Stimulated activated naive CD4-positive, alpha-beta T cell (primary cell): ENCODE measurements around the gene SND1.
"Not testable (repeated sequence)": the region's sequence is repeated elsewhere in the genome, so short reads cannot be mapped to it uniquely, and the experiment has no call there.

Experiments used
- DNase-seq, 6 experiments: peaks; one replicate each; lab custom pipeline; 2025; lab: John Stamatoyannopoulos, UW

The SND1 gene

GRCh38 chr7:127832592-127832991 lies 180.6 kb downstream of the SND1 start:
- no peak for DNase-seq

- no peak for DNase-seq
Observed at GRCh38 chr7:127833641-127834040, 181.6 kb downstream of the SND1 start.

DNA sequence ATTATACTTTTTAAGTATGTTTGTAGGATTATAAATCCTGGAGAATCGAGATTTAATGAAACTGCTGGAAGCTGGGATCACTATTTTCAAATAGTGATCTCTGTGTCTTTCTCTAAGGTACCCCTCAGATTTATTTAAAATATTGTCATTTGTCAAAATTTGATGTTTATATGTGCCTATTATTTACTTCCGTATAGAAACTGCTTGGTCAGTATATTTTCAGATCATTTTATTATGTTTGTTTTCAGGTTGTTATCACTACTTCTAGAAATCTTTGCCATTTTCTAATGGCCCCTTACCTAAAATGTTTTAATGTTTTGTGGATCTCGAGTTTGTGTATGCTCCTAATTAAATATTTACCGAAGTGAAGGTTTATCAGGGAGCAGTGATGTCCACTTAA lies 183.7 kb downstream of the SND1 start:
- DNase-seq, result no peak

DNA sequence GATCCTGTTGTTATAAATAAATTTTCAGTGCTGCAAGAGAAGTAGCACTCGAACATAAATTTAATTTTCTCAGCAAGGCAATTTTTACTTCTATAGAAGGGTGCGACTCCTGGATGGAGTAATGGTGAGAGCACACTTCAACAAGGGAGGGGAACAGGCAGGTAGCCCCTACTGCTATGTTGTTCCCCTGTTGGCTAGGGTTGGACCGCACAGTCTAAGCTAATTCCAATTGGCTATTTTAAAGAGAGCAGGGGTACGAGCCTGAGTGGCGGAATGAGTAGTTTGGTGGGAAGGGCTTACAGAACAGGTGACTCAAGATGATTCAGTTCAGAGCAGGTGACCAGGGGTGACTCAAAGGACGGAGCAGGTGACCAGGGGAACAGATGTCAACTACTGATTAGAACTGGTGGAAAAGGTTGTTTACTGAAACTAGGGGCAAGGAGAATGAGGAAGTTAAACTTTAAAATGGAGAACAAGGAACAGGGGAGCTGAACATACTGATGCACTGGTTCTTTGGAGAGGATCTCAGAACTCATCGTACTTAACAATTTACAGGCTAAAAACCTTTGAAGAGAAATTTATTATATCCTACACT lies 185.9 kb downstream of the SND1 start:
- DNase-seq, result not testable (repeated sequence)

DNA sequence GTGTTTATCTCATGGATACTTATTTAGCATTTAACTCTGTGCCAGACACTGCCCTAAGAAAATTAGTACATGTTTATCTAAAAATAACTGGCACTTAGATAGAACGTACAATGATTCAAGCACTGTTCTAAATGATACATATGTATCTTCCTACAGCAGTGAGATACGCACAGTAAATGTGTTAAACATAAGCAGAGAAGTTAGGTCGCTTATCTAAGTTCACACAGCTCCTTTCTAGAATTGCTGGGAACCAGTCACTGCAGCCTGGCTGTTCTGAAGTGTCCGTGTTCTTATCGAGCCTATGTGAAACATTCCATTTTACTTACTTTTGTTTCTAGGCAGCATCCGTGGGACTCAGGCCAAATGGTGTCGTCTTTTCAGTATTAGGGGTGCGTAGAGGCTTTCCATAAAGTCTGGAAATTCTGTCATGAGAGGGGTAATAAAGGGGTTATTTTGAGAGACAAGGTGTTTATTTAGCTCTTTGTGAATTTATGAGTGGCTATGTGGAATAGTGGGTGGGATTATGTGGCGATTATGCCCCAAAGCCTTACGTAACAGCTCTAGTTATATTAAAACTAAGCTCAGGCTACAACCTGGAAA lies 186.9 kb downstream of the SND1 start:
- DNase-seq, result no peak

- no peak for DNase-seq
Observed at GRCh38 chr7:127840226-127840951, 188.4 kb downstream of the SND1 start.

DNA sequence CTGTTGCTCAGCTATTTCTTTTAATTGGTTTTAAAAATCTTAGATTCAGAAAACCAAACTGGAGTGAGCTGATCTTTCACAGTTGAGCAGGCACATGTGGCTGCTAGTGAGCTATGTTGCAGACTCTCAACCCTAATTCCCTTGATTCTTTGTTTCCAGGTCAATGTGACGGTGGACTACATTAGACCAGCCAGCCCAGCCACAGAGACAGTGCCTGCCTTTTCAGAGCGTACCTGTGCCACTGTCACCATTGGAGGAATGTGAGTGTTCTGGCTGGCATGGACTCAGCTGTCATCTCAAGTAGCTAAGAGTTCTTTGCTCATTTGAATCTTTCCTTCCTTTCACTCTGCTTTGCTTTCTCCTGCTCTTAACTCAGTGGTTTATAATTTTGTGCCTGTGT lies 192.2 kb downstream of the SND1 start:
- DNase-seq, result no peak

DNA sequence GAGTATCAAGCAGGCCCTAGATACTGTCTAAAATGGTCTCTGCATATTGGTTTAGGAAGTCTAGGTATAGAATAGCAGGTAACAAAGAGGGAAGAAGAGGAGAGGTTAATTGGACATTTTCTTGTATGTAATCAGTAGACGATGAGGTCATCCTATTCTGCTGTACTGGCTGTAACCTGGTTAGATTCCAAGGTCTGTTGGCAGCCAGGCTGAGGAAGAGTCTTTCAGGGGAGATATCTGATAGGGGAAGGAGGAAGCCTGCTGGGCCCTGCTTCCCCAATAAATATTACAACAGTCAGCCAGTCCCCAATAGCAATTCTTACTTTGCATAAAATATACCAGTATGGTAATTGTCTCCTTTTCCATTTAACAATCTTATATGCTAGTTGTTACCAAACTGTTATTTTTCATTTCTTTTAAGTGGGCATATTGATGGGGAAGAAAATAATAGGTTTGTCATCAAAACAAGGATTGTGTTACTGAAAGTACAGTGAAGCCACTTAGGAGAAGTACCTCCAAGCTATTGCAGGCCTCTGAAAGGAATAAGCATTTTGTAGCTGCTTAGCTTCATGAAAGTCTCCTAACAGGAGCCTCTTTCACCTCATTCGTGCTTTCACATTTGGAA lies 192.8 kb downstream of the SND1 start:
- DNase-seq, result no peak

DNA sequence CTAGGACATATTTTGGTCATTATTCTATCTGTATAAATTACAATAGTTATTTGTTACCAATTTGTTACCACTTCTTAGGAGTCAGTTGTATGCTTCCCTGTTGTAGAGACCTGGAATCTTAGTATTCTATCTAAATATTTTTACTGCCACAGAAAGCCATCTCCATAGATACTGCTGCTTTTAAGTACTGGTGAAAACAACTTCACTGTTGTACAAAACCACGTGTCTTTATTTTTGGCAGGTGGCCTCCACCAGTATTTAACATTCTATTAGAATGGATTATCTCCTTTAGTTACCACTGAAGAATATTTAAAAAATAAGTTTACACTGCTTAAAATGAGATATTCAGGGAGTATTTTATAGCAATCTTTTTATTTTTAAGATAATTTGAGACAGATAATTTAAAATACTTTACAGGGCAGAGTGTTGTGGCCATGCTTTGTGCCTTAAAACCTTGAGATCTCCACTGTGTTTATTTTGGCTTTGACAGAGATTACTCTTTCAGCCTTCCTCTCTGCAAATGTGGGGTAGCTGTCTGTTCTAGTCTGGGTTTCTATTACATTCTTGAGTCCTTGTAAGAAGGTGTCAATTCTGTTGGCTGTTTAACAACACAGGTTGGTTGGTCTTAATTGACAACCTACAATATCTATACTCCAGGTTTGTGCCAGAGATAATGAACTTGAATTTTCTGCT lies 193.7 kb downstream of the SND1 start:
- DNase-seq, result no peak

DNA sequence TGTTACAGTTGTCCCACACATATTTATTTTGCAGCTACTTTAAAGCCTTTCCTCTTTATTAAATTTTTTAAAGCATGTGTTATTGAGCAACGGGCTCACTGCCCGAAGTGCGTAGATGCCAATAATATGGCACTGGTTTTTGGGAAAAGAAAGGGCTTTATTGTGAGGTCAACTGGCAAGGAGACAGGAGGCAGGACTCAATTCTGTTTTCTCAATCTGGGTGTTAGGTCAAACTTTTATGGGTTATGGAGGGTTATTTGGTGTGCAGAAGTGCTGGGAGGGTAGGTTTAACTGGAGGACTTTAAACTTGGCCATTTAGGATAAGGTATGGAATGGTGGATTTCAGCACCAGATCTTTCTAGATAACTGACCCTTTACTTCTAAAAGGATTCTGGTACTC lies 195.6 kb downstream of the SND1 start:
- no peak for DNase-seq

GRCh38 chr7:127848241-127848640 lies 196.2 kb downstream of the SND1 start:
- no peak for DNase-seq

DNA sequence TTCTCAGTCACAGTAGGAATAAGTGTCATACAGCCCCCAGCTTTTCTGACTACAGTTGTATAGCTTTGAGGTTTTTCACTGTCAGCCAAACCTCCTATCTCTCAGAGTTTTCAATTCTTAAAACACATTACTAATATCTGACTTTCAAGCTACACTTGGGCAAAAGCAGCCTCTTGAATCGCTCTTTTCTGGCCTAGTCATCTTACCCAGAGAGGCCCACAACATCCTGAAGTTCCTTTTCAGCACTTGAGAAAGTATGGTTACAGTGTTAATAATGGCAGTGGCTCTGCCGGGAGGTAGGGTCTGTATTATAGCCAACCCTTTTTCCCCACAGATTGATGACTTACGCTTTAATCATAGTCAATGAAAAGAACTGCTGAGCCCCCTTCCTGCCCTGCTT lies 198.2 kb downstream of the SND1 start:
- DNase-seq, result no peak

- DNase-seq, result no peak
Observed at GRCh38 chr7:127854383-127854782, 202.4 kb downstream of the SND1 start.

GRCh38 chr7:127857464-127857841 lies 205.5 kb downstream of the SND1 start:
- no peak for DNase-seq

- DNase-seq, result no peak
Observed at GRCh38 chr7:127858091-127858914, 206.3 kb downstream of the SND1 start.

- DNase-seq, result no peak
Observed at GRCh38 chr7:127858915-127859189, 206.9 kb downstream of the SND1 start.

- DNase-seq, result no peak
Observed at GRCh38 chr7:127859330-127859729, 207.3 kb downstream of the SND1 start.

- no peak for DNase-seq
Observed at GRCh38 chr7:127862525-127862924, 210.5 kb downstream of the SND1 start.

GRCh38 chr7:127863082-127863481 lies 211.1 kb downstream of the SND1 start:
- DNase-seq, result no peak

DNA sequence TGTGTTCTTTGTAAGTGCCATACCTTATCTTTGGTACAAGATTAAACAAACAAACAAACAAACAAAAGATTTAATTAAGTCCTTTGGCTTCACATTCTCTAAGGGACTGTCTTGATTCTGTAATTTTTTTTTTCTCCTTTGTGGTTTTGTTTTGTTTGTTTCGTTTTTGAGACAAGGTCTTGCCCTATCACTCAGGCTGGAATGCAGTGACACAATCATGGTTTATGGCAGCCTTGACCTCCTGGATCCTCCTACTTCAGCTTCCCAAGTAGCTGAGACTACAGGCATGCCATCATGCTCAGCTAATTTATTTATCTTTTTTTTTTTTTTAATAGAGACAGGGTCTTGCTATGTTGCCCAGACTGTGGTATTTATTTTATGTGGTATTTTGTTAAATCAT lies 213.5 kb downstream of the SND1 start:
- no peak for DNase-seq

DNA sequence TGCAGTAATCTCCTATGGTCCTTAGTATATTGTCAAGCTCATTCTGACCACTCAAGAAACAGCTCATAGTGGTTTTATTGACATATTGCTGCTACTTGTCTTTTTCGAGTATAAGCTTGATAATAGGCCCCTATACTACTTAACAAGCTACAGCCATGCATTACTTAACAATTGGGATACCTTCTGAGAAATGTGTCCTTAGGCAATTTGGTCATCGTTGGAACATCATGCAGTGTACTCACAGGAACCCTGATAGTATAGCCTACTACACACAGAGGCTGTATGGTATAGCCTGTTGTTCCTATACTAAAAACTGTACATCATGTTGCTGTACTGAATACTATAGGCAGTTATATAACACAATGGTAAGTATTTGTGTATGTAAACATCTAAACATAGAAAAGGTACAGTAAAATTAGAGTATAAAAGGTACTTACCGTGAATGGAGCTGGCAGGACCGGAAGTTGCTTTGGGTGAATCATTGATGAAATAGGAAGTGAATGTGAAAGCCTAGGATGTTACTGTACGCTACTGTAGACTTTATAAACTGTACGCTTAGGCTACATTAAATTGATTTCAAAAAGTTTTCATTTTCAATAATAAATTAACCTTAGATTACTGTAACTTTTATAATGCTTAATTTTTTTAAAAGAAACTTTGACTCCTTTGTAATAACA lies 218.4 kb downstream of the SND1 start:
- DNase-seq, result no peak
